GM19468 (cell line): ENCODE data around the gene ATP2B2.
"Not testable (repeated sequence)": the region's sequence is repeated elsewhere in the genome, so short reads cannot be mapped to it uniquely, and the experiment has no call there.

Experiments
- ATAC-seq: cut with Tn5 transposase; IDR thresholded peaks from one replicate; pipeline ENCODE4 v1.9.1; 2021; ENCODE audit warnings: mild to moderate bottlenecking, moderate library complexity, moderate number of reproducible peaks; ENCODE audit not compliant: unreplicated experiment; ENCODE audit errors: extremely low read depth

The ATP2B2 gene

DNA sequence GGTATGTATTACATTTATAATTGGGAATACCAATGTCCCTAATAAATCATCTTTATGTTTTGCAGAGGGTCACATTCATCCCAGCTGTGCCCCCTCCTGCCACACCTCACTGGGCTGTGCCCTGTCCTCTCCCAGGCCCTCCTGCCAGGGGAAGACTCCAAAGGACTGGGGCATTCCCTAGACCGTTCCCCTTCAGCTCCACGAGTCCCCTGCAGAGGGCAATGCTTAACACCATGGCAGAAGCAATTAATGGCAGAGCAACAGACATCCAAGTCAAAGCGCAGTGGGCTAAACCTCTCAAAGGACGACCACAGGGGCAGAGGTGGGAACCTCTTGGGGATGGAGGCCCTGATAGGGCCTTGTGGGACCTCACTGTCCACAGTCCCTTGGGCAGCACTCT, 113.1 kb downstream of the ATP2B2 start:
- ATAC-seq, result no peak

DNA sequence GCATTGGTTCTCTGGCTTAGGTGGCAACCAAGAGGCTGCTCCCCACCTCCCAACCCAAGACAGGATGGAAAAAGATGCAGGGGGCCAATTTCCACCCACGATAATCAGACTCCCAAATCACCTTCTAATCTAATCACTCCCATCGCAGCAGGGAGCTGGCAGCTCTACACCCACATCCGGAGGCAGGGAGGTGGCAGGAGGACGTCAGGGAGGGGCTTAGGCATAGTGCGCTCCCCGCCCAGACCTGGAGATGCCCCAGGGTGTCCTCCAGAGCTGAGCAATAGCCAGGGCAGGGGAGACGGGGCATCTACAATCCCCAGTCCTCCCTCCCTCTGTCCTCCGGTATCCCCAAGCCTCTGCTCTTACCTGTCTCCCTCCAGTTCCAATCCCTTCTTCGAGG, 114.0 kb downstream of the ATP2B2 start:
- no peak for ATAC-seq

DNA sequence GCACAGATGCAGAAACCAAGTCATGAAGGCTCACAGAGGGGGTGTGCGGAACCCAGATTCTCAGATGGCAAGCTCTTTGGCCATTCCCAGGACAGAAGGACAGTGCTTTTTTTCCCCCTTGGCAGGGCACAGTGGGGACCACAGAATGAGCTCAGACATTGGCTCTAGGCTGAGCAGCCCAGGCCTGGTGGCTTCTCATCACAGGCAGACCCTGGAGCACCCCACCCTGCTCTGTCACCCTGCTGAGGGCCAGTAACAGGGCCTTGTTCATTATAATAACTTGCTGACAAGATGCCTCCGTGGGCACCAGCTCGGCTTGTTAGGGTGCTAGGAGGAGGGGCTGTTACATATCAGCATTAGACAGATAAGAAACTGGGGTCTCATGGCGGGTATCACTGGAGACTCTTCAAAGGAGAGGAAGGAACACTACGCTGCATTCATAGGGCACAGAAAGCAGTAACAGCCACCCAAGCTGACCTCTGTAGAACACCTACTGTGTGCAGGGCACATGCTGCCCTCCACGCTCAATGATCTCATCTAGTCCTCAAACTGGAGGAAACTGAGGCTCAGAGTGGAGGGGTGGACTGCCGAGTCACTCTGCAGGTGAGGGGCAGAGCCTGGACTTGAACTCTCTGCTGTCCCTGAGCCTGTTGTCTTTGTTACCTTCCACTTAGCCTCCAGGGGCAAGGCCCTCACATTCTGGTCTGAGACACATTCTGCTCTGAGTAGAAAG, 114.6 kb downstream of the ATP2B2 start:
- ATAC-seq, result no peak

DNA sequence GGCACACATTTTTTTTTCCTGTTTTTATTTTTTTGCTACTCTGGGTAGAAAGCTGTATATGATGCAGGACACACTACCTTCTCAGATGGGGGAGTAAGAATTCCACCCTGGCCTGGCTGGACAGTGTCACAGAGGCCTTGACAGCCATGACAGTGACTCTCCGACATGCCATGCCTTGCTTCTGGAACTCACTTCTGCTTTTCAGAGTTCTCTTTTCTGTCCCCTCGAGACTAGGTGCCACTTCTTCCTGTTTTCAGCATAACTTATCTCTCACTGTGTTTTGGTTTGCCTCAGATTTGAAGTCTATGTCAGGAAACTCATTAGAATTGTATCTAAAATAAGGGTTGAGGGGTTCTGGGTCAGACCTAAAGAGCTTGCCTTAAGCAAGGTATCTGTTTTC, 115.4 kb downstream of the ATP2B2 start:
- ATAC-seq, result peak; percentile 27

DNA sequence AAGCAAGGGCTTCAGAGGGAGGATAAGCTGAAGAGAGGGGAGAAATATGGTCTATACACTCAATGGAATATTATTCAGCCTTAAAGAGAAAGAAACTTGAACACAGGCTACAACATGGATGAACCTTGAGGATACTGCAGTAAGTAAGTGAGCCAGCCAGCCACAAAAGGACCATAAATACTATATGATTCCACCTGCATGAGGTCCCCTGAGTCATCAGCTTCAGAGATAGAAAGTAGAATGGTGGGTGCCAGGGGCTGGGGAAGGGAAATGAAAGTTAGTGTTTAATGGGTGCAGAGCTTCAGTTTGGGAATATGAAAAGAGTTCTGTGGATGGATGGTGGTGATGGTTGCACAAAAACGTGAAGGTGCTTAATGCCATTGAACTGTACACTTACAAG, 116.0 kb downstream of the ATP2B2 start:
- no peak for ATAC-seq

DNA sequence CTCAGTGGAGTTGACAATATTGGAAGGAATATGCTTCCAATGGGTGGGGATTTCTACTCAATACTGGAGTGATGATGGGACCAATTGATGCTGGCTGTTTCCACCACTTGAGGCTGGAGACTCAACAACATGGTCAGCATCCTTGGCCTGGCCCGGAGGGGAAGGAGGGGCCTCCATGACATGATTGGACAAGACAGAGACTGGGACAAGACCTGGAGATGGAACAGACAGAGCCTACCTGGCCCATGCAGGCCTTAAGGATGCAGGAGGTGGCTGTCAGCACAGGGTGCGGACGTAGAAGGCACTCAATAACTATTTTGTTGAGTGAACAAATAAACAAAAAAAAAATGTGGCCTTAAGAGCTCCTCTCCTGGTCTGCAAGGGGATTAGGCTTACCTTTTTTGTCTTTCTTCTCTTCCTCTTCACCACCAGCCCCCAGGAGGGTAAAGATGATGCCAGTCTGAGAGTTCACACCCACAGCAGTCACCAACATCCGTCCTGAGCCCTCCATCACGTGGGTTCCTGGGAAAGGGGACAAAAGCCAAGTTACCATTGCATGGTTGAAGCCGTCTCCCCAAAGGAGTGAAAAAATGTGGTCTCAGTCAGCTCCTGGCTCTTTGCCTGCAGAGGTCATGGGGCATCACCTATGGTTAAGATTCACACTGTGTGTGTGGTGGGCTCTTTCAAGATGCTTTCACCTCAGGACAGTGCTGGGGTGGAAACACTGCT, 117.3 kb downstream of the ATP2B2 start:
- no peak for ATAC-seq

DNA sequence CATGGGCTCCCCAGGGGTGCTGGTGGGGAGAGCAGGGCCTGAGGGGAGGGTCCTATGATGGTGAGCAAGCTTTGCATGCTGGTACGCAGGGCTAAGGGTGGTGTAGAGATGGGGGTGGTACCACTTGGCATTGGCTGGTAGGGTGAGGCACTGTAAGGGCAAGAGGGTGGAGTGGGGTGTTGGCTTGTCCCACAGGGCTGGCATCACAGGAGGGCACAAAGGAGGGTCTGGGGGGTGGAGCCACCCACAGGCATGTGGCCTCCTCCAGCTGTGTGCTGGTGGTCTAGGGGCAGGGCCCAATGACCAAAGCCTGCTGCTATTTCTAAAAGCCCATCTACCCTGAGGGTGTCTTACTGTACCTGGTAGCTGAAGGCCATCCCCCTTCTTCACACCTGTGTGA, 119.3 kb downstream of the ATP2B2 start:
- ATAC-seq, result no peak

DNA sequence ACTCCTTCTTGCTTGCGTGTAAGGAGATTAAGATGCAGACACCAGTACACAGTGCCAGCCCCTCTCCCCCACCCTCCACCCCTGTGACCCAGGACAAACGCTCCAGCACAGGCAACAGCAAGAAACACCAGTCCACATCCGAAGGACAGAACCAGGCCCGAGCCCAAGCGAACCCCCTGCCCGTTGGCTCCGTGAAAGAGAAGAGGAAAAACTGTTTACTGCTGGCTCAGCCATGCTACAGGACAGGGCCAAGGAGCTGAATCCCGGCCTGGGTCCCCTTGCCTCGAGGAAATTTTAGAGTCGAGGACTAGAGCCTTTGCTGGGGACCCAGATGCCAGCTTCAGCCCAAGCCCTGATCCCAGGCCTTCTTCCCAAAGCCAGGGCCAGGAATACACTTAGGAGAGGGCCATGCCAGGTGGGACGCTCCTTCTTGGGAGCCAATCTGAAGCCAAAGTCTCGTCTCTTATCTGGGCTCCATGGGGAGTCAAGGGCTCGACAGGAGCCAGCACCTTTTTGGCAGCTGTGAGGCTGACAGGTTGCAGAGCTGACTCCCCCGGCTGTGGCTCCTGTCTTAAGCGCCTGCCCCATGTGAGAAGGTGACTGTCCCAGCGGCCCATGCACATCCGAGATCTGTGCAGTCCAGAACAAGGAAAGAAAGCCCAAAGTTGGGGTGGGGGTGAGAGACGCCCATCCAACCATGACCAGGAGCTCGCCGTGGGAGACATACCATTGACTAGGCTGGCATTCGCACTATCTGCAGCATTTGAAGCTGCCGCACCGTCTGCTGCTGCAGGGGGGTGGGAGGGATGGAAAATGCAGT, 120.6 kb downstream of the ATP2B2 start:
- no peak for ATAC-seq

DNA sequence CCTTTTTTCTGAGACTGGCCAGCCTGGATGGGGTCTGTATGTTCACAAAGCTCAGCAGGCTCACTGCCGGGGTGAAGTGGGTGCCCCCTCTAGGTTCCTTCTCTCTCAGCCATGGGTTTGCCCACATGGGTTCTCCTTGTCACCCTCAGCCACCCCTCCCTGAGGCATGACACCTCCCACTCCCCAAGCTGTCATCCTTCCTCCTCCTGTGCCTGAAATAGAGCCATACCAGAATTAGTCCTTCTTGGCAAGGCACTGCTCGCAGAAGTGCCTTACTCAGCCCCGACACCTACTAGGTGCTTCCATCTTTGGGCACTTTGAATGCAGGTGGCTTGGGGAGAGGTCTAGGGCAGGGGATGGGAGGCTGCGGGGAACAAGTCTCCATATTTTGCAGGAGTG, 121.5 kb downstream of the ATP2B2 start:
- ATAC-seq, result no peak

DNA sequence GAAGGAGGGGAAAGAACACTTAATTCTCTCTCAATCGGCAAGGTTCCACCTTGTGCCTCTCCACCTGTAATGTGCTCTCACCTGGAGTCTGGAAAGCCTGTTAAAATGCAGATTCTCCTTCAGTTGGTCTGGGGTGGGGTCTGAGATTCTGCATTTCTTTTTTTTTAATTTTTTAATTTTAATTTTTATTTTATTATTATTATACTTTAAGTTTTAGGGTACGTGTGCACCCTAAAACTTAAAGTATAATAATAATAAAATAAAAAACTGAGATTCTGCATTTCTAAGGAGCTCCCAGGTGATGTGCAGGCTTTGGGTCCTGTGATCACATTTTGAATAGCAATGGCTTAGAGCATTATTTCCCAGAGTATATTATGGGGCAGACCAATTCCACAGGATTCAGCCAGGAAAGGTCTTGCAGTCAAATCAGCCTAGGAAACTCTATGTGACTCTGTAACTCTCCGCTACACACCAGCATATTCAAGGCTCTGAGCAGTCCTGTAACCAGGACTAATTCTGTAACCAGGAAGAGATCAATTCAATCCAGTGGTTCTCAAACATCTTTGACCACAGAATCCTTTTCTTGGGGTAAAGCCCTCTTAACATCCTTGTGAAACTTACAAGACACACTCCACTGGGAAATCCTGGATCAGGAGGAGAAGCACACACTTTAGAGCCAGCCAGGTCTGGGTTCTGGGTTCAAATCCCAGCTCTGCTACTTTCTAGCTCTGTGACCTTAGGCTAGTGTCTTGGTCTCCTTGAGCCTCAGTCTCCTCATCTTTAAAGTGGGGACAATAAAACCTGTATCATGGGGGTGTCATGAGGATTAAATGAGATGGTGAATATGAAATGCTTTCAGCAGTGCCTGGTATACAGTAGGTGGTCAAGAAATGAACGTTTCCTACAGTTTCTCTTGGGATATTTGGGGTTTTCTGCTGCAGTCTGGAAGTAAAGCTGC, 122.2 kb downstream of the ATP2B2 start:
- ATAC-seq, result no peak

DNA sequence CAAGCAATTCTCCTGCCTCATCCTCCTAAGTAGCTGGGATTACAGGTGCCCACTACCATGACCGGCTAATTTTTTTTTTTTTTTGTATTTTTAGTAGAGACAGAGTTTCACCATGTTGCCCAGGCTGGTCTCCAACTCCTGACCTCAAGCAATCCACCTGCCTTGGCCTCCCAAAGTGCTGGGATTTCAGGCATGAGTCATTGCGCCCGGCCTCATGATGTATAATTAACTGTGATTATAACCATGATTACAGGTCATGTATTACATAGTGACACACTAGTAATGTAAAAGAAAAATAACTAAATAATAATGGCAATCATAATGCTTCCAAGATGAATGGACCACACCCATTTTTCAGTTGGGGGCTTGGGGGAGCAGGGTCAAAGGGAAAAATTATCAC, 122.9 kb downstream of the ATP2B2 start:
- ATAC-seq, result not testable (repeated sequence)

DNA sequence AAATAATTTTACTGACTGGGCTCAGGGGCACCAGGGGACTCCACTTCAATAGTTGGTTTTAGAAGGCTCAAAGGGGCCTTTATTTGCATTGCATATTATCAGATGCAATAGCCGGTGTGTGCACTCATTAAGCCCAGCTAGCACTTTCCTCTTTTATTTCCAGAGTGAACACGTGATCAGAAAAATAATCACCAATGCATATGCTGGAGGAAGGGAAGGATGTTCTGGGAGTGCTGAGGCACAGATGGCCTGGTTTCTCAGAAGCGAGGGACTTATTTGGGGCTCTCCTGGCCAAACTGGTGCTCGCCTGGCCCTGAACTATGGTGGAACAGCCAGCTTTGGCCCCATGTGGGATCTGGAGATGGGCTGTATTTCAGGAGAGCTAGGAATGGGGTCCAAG, 124.0 kb downstream of the ATP2B2 start:
- no peak for ATAC-seq

DNA sequence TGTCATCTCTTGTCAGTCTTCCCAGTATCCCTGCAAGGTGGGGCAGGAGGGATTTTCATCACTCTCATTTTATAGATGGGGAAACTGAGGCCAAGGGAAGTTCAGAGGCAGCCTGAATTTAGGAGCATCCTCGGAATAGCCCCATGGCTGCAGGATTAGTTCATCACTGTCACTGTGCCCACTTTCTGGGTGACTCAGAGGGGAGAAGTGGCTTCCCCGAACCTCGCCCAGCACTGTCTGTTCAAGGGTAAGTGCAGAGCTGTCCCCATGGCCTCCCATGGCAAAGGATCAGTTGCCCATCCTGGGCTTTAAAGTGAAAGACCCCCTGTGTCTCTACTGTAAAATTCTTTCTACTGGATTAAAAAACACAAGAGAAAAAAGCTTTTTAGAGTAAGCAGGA, 124.5 kb downstream of the ATP2B2 start:
- no peak for ATAC-seq

DNA sequence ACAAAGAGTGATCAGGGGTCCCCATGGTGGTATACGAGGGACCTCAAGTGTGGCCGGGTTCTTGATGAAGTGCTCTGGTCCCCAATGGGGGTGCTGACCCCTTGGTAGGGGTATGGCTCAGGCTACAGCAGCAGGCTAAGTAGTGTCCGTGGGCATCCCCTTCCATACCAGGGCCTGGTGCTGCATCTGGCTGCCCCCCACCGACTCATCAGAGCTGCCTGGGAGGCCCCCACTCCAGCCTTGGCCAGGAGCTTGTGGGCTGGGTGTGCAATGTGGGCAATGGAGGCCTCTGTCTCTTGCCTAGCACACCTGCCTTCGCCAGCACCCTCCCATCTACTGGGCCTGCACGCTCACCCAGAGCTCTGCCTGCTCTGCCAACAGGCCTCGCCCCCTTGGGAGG, 125.4 kb downstream of the ATP2B2 start:
- ATAC-seq, result no peak

DNA sequence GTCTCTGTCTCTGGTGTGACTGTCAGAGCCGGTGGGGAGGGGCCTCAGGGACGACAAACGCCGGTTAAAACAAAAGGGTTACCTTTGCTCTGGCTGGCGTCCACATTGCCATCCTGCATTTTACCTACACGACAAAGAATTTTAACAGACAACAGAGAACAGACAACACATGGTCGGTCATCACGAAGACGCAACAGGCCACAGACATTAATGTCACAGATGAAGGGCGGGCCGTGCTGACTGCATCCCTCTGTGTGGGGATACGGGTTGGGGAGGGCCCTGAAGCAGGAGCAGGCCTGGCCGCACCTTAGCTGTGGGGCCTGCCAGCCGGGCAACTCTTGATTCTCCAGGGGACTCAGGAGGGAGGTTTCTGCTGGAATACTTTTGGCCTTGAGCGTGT, 126.2 kb downstream of the ATP2B2 start:
- no peak for ATAC-seq

DNA sequence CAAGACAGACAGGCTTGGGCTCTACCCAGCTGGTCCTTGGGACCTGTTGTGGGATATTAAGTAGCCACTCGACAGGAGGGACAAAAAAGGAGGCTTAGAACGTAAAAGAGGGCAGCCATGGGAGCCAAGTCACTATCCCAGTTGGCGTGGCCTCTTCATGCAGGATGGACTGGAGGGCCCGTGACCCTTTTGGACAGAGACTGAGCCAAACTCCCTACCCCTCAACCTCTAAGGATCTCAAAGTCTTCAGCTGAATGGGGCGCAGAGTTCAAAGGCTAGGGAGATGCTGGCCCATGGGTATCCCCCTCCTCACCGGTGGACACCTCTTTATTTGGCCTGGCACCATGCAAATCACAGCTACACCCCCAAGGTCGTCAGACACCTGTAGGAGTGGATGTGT, 126.6 kb downstream of the ATP2B2 start:
- ATAC-seq, result no peak

DNA sequence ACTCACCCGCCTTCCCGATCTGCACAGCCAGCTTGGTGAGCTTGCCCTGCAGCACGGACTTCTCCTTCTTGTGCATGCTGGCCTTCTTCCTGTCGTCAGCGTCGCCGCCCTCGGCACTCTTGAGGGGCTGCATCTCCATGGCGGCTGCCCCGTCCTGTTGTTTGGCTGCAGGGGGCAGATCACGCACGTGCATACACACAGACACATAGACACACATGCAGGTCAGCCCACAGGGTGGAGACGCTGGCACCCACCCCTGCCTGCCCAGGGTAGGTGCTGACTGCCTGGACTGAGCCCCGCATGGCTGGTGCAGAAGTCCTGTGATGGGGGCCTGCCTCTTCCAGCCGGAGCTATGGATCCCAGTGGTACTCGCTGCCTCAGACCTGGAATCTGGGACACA, 127.1 kb downstream of the ATP2B2 start:
- no peak for ATAC-seq

DNA sequence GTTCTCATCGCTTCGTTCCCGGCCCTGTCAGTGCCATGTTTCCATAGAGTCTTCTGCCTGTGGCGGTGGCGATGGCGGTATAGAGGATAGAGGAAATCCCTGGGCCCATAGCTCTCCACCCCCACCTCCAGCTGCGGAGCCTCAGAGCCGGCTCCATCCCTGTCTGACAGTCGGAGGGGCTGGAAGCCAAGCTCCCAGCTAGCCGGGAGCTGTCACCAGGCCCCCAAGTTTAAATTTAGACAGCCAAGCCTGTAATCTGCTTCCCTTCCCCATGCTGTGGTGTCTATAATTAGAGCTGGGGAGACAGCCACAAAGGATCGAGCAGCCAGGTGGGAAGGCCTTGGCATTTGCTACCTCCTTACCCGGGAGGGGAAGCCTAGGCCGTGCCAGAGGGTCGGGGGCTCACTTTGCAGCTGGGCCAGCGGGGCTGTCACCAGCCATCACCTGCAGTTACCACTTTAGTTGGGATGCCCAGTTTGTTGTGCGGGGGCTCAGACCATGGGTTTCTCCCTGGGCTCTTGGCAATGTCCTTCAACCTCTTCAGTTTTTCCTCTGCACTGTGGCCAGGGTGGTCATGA, 128.1 kb downstream of the ATP2B2 start:
- ATAC-seq, result no peak

DNA sequence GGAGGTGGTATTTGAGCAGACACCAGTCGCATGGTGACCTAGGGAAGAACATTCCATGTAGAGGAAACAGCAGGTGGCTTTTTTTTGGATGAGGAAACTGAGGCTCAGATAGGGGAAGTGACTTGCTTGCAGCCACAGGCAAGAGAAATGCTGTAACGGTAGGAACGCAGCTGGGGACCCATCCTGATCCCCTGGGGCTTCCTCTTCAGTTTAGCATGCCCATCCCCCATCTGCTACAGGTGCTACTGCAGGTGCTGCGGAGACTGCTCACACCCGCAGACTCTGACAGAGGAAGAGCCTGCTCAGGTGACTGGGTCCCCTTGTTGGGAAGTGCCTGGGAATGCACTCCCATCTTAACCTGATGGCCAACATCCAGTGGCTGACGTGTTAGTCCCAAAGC, 129.0 kb downstream of the ATP2B2 start:
- ATAC-seq, result no peak
